OCI-M1 (cell line): Measurements from ENCODE around the gene ADSS2.
"Not testable (repeated sequence)": the region's sequence is repeated elsewhere in the genome, so short reads cannot be mapped to it uniquely, and the experiment has no call there.

ENCODE experiments used
- DNase-seq: peaks from one replicate; lab custom pipeline; 2025; lab: John Stamatoyannopoulos, UW

Gene ADSS2

GRCh38 chr1:244365262-244365661, 86.4 kb downstream of the ADSS2 start:
- not testable (repeated sequence) for DNase-seq

GRCh38 chr1:244362476-244362875, 89.2 kb downstream of the ADSS2 start:
- no peak for DNase-seq

GRCh38 chr1:244361764-244362473, 89.8 kb downstream of the ADSS2 start:
- no peak for DNase-seq
